IMR-90 (cell line): ENCODE data around the gene MAP3K13. TPM values are rescaled to one million over a fixed set of nuclear protein-coding genes. Genes with fewer than 3 reads are reported as not detected.

Experiments
- ATAC-seq: fragments of 200-7000 bp; cut with Tn5 transposase; 2 replicates; pipeline ENCODE4 v1.9.1; 2020; ENCODE audit warnings: low read depth, mild to moderate bottlenecking, moderate library complexity
- BruUV-seq: library from RNA; stranded (reverse); fragments of 400-500 nt; replicated peaks from 2 replicates; lab custom pipeline; 2021; lab: Mats Ljungman, UMichigan
- CTCF ChIA-PET: fragments of 300-600 bp; formaldehyde crosslinking; extraction: SDS; loops from one replicate; lab custom pipeline; 2021; ENCODE audit warnings: antibody characterized with exemption; lab: Yijun Ruan, JAX
- POLR2A ChIA-PET: fragments of 300-600 bp; sonication (Branson Sonifier 250); formaldehyde crosslinking; loops from one replicate; lab custom pipeline; 2022; ENCODE audit warnings: antibody characterized with exemption; ENCODE audit not compliant: unreplicated experiment; lab: Charles Lee
- DNase-seq: peaks from one replicate; pipeline ENCODE4 v3.0.0; 2013
- H2AFZ ChIP-seq: replicated peaks from 2 replicates; pipeline ENCODE3; 2013; ENCODE audit warnings: low read length, mild to moderate bottlenecking; ENCODE audit not compliant: poor library complexity
- H2AK5ac ChIP-seq: 2 replicates; pipeline ENCODE4 v1.6.1; 2013; ENCODE audit warnings: low read depth, low read length, inconsistent platforms
- H2AK9ac ChIP-seq: replicated peaks from 2 replicates; pipeline ENCODE3; 2013; ENCODE audit warnings: mild to moderate bottlenecking, low read depth, low read length, moderate library complexity; ENCODE audit not compliant: poor library complexity
- H2BK120ac ChIP-seq: 2 replicates; pipeline ENCODE4 v1.6.1; 2013; ENCODE audit warnings: low read depth, low read length, inconsistent platforms
- H2BK15ac ChIP-seq: 3 replicates; pipeline ENCODE4 v1.6.1; 2013; ENCODE audit warnings: low read depth, low read length, inconsistent platforms
- H2BK20ac ChIP-seq: 2 replicates; pipeline ENCODE4 v1.6.1; 2013; ENCODE audit warnings: low read depth, mild to moderate bottlenecking, inconsistent platforms, low read length, moderate library complexity
- H2BK5ac ChIP-seq: 2 replicates; pipeline ENCODE4 v1.6.1; 2013; ENCODE audit warnings: mild to moderate bottlenecking, low read depth, low read length, inconsistent platforms; ENCODE audit not compliant: poor library complexity, severe bottlenecking
- H3K14ac ChIP-seq: replicated peaks from 2 replicates; pipeline ENCODE4 v1.6.1; 2013; ENCODE audit warnings: low read depth, low read length, inconsistent platforms
- H3K18ac ChIP-seq: 2 replicates; pipeline ENCODE4 v1.6.1; 2013; ENCODE audit warnings: low read depth, low read length, control low read depth
- H3K23ac ChIP-seq: 2 replicates; pipeline ENCODE4 v1.6.1; 2013; ENCODE audit warnings: low read depth, low read length, inconsistent platforms
- H3K27ac ChIP-seq: 2 replicates; pipeline ENCODE4 v1.5.1; 2013; ENCODE audit warnings: mild to moderate bottlenecking, control low read depth, low read length; ENCODE audit not compliant: insufficient read depth
- H3K27me3 ChIP-seq: 2 replicates; pipeline ENCODE4 v1.6.1; 2013; ENCODE audit warnings: low read length; ENCODE audit not compliant: control insufficient read depth, insufficient read depth
- H3K36me3 ChIP-seq: 2 replicates; pipeline ENCODE4 v1.6.1; 2013; ENCODE audit warnings: low read length, mixed read lengths; ENCODE audit not compliant: control insufficient read depth, insufficient read depth
- H3K4ac ChIP-seq: 2 replicates; pipeline ENCODE4 v1.6.1; 2013; ENCODE audit warnings: low read depth, low read length, inconsistent platforms
- H3K4me1 ChIP-seq: 2 replicates; pipeline ENCODE4 v1.6.1; 2013; ENCODE audit warnings: low read length, mixed read lengths; ENCODE audit not compliant: control insufficient read depth, insufficient read depth
- H3K4me2 ChIP-seq: 2 replicates; pipeline ENCODE4 v1.6.1; 2013; ENCODE audit warnings: low read depth, mild to moderate bottlenecking, control low read depth, low read length, moderate library complexity
- H3K4me3 ChIP-seq: 2 replicates; pipeline ENCODE4 v1.5.1; 2013; ENCODE audit warnings: low read depth, mild to moderate bottlenecking, control low read depth, low read length, moderate library complexity; ENCODE audit not compliant: insufficient read depth
- H3K56ac ChIP-seq: 2 replicates; pipeline ENCODE4 v1.6.1; 2013; ENCODE audit warnings: low read length, inconsistent platforms; ENCODE audit not compliant: insufficient read depth; ENCODE audit errors: extremely low read depth
- H3K79me1 ChIP-seq, 2 experiments: 2 replicates each; pipeline ENCODE4 v1.6.1; 2013; ENCODE audit warnings: low read length in 2 of 2, inconsistent platforms in 1 of 2, low read depth in 1 of 2
- H3K9ac ChIP-seq: 2 replicates; pipeline ENCODE4 v1.6.1; 2013; ENCODE audit warnings: low read depth, low read length, control low read depth
- H3K9me1 ChIP-seq: 2 replicates; pipeline ENCODE4 v1.6.1; 2013; ENCODE audit warnings: low read length, inconsistent platforms; ENCODE audit not compliant: insufficient read depth
- H3K9me3 ChIP-seq: 2 replicates; pipeline ENCODE4 v1.6.1; 2013; ENCODE audit warnings: low read length; ENCODE audit not compliant: control insufficient read depth, insufficient read depth
- H4K20me1 ChIP-seq: 2 replicates; pipeline ENCODE4 v1.6.1; 2013; ENCODE audit warnings: low read length, inconsistent platforms; ENCODE audit not compliant: insufficient read depth
- H4K5ac ChIP-seq: 2 replicates; pipeline ENCODE4 v1.6.1; 2013; ENCODE audit warnings: mild to moderate bottlenecking, low read depth, low read length, control low read depth
- H4K8ac ChIP-seq, 2 experiments: 2 replicates each; pipeline ENCODE4 v1.6.1; 2013; ENCODE audit warnings: low read depth in 2 of 2, low read length in 2 of 2, control low read depth in 1 of 2, inconsistent platforms in 1 of 2
- H4K91ac ChIP-seq: 2 replicates; pipeline ENCODE4 v1.6.1; 2013; ENCODE audit warnings: low read depth, low read length, inconsistent platforms; ENCODE audit not compliant: insufficient read depth
- BHLHE40 ChIP-seq: fragments of 150-350 bp; IDR thresholded peaks from 2 replicates; pipeline ENCODE4 v1.6.1; 2016; ENCODE audit warnings: mild to moderate bottlenecking, low read depth, low read length
- CEBPB ChIP-seq: IDR thresholded peaks from 2 replicates; pipeline ENCODE4 v1.6.1; 2012; ENCODE audit warnings: low read depth, low read length, improper control_type of control experiment
- NFE2L2 ChIP-seq: fragments of 150-350 bp; IDR thresholded peaks from 2 replicates; pipeline ENCODE4 v1.6.1; 2016; ENCODE audit warnings: low read depth, mild to moderate bottlenecking, low read length
- WGBS, 2 experiments: methylation state at CpG; one replicate each; pipeline versions ENCODE4 v1.1.5 to v1.1.7; 2013; ENCODE audit warnings: missing lambda C conversion rate in 2 of 2; ENCODE audit not compliant: insufficient read length in 1 of 2; ENCODE audit errors: extremely low coverage in 2 of 2; 5-methylcytosine and 5-hydroxymethylcytosine counted together
- dilution Hi-C: fragments of 300-500 bp; cut with HindIII; formaldehyde crosslinking; loops from one replicate; pipeline ENCODE4 v1.14.3; 2018; ENCODE audit warnings: low sequenced_read_pairs; ENCODE audit not compliant: unreplicated experiment
- in situ Hi-C: fragments of 300-500 bp; cut with MboI; formaldehyde crosslinking; loops from 3 replicates; pipeline ENCODE4 v1.14.3; 2019; ENCODE audit warnings: low sequenced_read_pairs, inconsistent platforms, mixed read lengths
- intact Hi-C: fragments of 100-400 bp; cut with micrococcal nuclease; formaldehyde crosslinking; loops from 2 replicates; pipeline ENCODE4 v1.10.0; 2022
- polyA plus RNA-seq, 3 experiments: library from polyadenylated mRNA; depleted of rRNA; stranded (reverse); fragments of >200 nt; gene quantifications; 2 replicates each; pipeline ENCODE4 v1.2.3, GENCODE V29; 2012; ENCODE audit warnings: low replicate concordance in 1 of 3
- total RNA-seq: library from RNA; depleted of rRNA; stranded (reverse); fragments of >200 nt; gene quantifications from 2 replicates; pipeline ENCODE4 v1.2.3, GENCODE V29; 2012
- TF ChIP-seq, protein P1 (sequence below): conservative IDR thresholded peaks from 2 replicates; pipeline ENCODE4 v1.5.1; 2012; ENCODE audit warnings: mild to moderate bottlenecking, low read depth, low read length, improper control_type of control experiment

MAP3K13 gene
- total and polyA plus RNA-seq, 2 of the 4 experiments (the other 2 are of a cell fraction): 9.9 to 17.6 TPM

DNA sequence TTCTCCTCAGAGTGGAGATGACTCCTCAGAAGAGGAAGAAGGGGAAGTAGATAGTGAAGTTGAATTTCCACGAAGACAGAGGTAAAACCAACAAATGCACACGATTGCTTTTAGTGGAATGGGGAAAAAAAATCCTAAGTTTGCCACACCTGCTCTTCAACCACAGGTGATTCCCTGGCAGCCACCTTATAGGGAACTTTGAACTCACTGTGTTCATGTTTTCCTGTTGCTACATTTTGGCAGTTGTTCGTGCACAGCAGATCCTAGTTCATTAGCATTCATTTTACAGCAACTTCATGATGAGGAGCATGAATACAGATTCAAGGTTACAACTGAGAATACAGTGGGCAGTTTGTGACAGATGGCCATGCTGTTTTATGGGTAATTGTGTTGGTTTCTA lies 114.4 kb downstream of the MAP3K13 start:
- intact Hi-C loops: no loop called here
- peaks cover 17% of the 10 kb centered on the region for H3K36me3 ChIP-seq
- H4K20me1 ChIP-seq: no peaks in the 10 kb centered on the region
- TF ChIP-seq BHLHE40 (no peak), NFE2L2 (no peak), CEBPB (no peak)
- TF ChIP-seq, protein P1, sequence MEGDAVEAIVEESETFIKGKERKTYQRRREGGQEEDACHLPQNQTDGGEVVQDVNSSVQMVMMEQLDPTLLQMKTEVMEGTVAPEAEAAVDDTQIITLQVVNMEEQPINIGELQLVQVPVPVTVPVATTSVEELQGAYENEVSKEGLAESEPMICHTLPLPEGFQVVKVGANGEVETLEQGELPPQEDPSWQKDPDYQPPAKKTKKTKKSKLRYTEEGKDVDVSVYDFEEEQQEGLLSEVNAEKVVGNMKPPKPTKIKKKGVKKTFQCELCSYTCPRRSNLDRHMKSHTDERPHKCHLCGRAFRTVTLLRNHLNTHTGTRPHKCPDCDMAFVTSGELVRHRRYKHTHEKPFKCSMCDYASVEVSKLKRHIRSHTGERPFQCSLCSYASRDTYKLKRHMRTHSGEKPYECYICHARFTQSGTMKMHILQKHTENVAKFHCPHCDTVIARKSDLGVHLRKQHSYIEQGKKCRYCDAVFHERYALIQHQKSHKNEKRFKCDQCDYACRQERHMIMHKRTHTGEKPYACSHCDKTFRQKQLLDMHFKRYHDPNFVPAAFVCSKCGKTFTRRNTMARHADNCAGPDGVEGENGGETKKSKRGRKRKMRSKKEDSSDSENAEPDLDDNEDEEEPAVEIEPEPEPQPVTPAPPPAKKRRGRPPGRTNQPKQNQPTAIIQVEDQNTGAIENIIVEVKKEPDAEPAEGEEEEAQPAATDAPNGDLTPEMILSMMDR: no peak
- H3K18ac ChIP-seq: no peak overlapping the region
- H3K4me1 ChIP-seq: no peaks in the 10 kb centered on the region
- ChIA-PET POLR2A (no interaction called here), CTCF (no interaction called here)
- no peaks in the 10 kb centered on the region for H3K79me1 ChIP-seq
- H2BK5ac ChIP-seq: no peak overlapping the region
- no TSS peak for BruUV-seq
- dilution Hi-C loops: no loop called here
- no peak overlapping the region for H3K56ac ChIP-seq
- H4K8ac ChIP-seq: no peak overlapping the region
- no CpG with 5 or more reads among the region's 3 CpGs for WGBS, 2 experiments
- H2AK5ac ChIP-seq: no peak overlapping the region
- H3K23ac ChIP-seq: no peak overlapping the region
- H3K27me3 ChIP-seq: no peaks in the 10 kb centered on the region
- no peak overlapping the region for H3K4ac ChIP-seq
- H3K14ac ChIP-seq: no peak overlapping the region
- H2BK20ac ChIP-seq: no peak overlapping the region
- H3K9me3 ChIP-seq: no peaks in the 10 kb centered on the region
- no peak overlapping the region for H2AFZ ChIP-seq
- in situ Hi-C loops: no loop called here
- H3K27ac ChIP-seq: no peak overlapping the region
- H3K4me3 ChIP-seq: no peak overlapping the region
- no peak overlapping the region for H4K5ac ChIP-seq
- ATAC-seq (no peak), DNase-seq (no peak)
- no peak overlapping the region for H3K9ac ChIP-seq
- H3K4me2 ChIP-seq: no peak overlapping the region
- H3K9me1 ChIP-seq: peaks cover 5% of the 10 kb centered on the region; the same call in 1 of the 2 replicates
- no peak overlapping the region for H2BK15ac ChIP-seq
- H2BK120ac ChIP-seq: no peak overlapping the region
- no peak overlapping the region for H2AK9ac ChIP-seq
- H4K91ac ChIP-seq: no peak overlapping the region
